GM23338 (cell line): ENCODE results near the gene AP2A1. TPM values are rescaled to one million over a fixed set of nuclear protein-coding genes. Genes with fewer than 3 reads are reported as not detected.

Experiments
- ATAC-seq: fragments of 200-7000 bp; cut with Tn5 transposase; 3 replicates; pipeline ENCODE4 v1.9.1; 2020
- DNase-seq: peaks from one replicate; pipeline ENCODE4 v3.0.0-alpha.2; 2015; ENCODE audit warnings: low spot score
- H2AFZ ChIP-seq: fragments of 200-600 bp; sonication (generic); 2 replicates; pipeline ENCODE4 v1.8.0; 2016; ENCODE audit warnings: antibody characterized with exemption, mild to moderate bottlenecking, moderate library complexity
- H3F3A ChIP-seq: fragments of 200-600 bp; sonication (generic); replicated peaks from 2 replicates; pipeline ENCODE4 v1.8.0; 2017; ENCODE audit warnings: antibody characterized with exemption, mixed run types, low read depth
- H3K27ac ChIP-seq: fragments of 200-600 bp; sonication (generic); 2 replicates; pipeline ENCODE4 v1.6.1; 2016; ENCODE audit warnings: low read depth
- H3K27me3 ChIP-seq: fragments of 200-600 bp; sonication (generic); 2 replicates; pipeline ENCODE4 v1.8.0; 2016; ENCODE audit warnings: mild to moderate bottlenecking, mixed run types, moderate library complexity; ENCODE audit not compliant: insufficient read depth
- H3K36me3 ChIP-seq: fragments of 200-600 bp; sonication (generic); 2 replicates; pipeline ENCODE4 v1.8.0; 2016; ENCODE audit warnings: mild to moderate bottlenecking; ENCODE audit not compliant: insufficient read depth
- H3K4me1 ChIP-seq: fragments of 200-600 bp; sonication (generic); 2 replicates; pipeline ENCODE4 v1.8.0; 2016; ENCODE audit warnings: mild to moderate bottlenecking, moderate library complexity; ENCODE audit not compliant: insufficient read depth
- H3K4me2 ChIP-seq: fragments of 200-600 bp; sonication (generic); 2 replicates; pipeline ENCODE4 v1.7.1; 2017; ENCODE audit warnings: mixed run types
- H3K4me3 ChIP-seq: fragments of 200-600 bp; sonication (generic); 2 replicates; pipeline ENCODE4 v1.6.1; 2016; ENCODE audit warnings: mixed run types
- H3K79me2 ChIP-seq: fragments of 200-600 bp; sonication (generic); replicated peaks from 2 replicates; pipeline ENCODE4 v1.8.0; 2017; ENCODE audit warnings: mild to moderate bottlenecking; ENCODE audit not compliant: insufficient read depth
- H3K9me2 ChIP-seq: fragments of 200-600 bp; sonication (generic); 2 replicates; pipeline ENCODE4 v1.8.0; 2017; ENCODE audit not compliant: insufficient read depth
- H4K20me1 ChIP-seq: fragments of 200-600 bp; sonication (generic); replicated peaks from 2 replicates; pipeline ENCODE4 v1.8.0; 2017; ENCODE audit warnings: mild to moderate bottlenecking; ENCODE audit not compliant: insufficient read depth
- H3K27ac Mint-ChIP-seq: 2 replicates; pipeline ENCODE4 v1.8.0; 2020; ENCODE audit warnings: inconsistent platforms, mild to moderate bottlenecking, moderate library complexity, mixed read lengths
- H3K27me3 Mint-ChIP-seq: 3 replicates; pipeline ENCODE4 v1.8.0; 2022; ENCODE audit warnings: low read depth, mild to moderate bottlenecking, moderate library complexity, mixed read lengths, inconsistent platforms; ENCODE audit not compliant: insufficient read depth, poor library complexity
- H3K36me3 Mint-ChIP-seq: 3 replicates; pipeline ENCODE4 v1.8.0; 2021; ENCODE audit warnings: low read depth, mild to moderate bottlenecking, inconsistent platforms, moderate library complexity, mixed read lengths
- H3K4me1 Mint-ChIP-seq: 3 replicates; pipeline ENCODE4 v1.8.0; 2020; ENCODE audit warnings: mild to moderate bottlenecking, inconsistent platforms, mixed read lengths
- H3K4me3 Mint-ChIP-seq: 3 replicates; pipeline ENCODE4 v1.8.0; 2021; ENCODE audit warnings: moderate library complexity, mild to moderate bottlenecking, inconsistent platforms, mixed read lengths
- H3K9me3 Mint-ChIP-seq: 3 replicates; pipeline ENCODE4 v1.8.0; 2020; ENCODE audit warnings: moderate library complexity, mild to moderate bottlenecking, inconsistent platforms, mixed read lengths
- CREB1 ChIP-seq: fragments of 250-450 bp; sonication (Bioruptor Pico); IDR thresholded peaks from 2 replicates; pipeline ENCODE4 v1.5.0; 2020; ENCODE audit warnings: low read depth, mild to moderate bottlenecking, moderate library complexity
- EZH2phosphoT487 ChIP-seq: fragments of 200-600 bp; sonication (generic); IDR thresholded peaks from one replicate; pipeline ENCODE4 v1.8.1; 2018; ENCODE audit warnings: antibody characterized with exemption; ENCODE audit not compliant: unreplicated experiment
- JUNB ChIP-seq: IDR thresholded peaks from one replicate; pipeline ENCODE4 v1.6.1; 2016; ENCODE audit warnings: antibody characterized with exemption; ENCODE audit not compliant: unreplicated experiment
- NANOG ChIP-seq: IDR thresholded peaks from 2 replicates; pipeline ENCODE4 v1.6.1; 2016; ENCODE audit warnings: antibody characterized with exemption, borderline replicate concordance
- STAT1 ChIP-seq: IDR thresholded peaks from one replicate; pipeline ENCODE4 v1.6.1; 2016; ENCODE audit warnings: antibody characterized with exemption; ENCODE audit not compliant: unreplicated experiment
- ZNF114 ChIP-seq: fragments of 250-450 bp; sonication (Bioruptor Pico); IDR thresholded peaks from 2 replicates; pipeline ENCODE4 v1.5.0; 2020; ENCODE audit warnings: mild to moderate bottlenecking, moderate library complexity
- ZNF331 ChIP-seq: fragments of 250-450 bp; sonication (Bioruptor Pico); IDR thresholded peaks from 2 replicates; pipeline ENCODE4 v1.5.0; 2020; ENCODE audit warnings: low read depth, mild to moderate bottlenecking, moderate library complexity
- polyA plus RNA-seq: library from polyadenylated mRNA; unstranded; fragments of >200 nt; fragmentation: Nextera tagmentation; extraction: Ambion mirVana; gene quantifications from 2 replicates; pipeline ENCODE4 v1.2.1, GENCODE V29; 2016
- total RNA-seq: library from RNA; depleted of rRNA; stranded (reverse); fragments of >200 nt; shearing (Covaris generic); gene quantifications from 2 replicates; pipeline ENCODE4 v1.2.3, GENCODE V29; 2014
- TF ChIP-seq, protein P1 (sequence below), 2 experiments: fragments of 200-600 bp in 1 of 2; sonication (generic) in 1 of 2; conservative IDR thresholded peaks; 2 replicates each; pipeline versions ENCODE4 v1.5.1 to v1.6.1; 2016 to 2017; ENCODE audit warnings: antibody characterized with exemption in 2 of 2, low read depth in 2 of 2, mild to moderate bottlenecking in 2 of 2, moderate library complexity in 1 of 2
- TF ChIP-seq, protein P2 (sequence below): IDR thresholded peaks from one replicate; pipeline ENCODE4 v1.6.1; 2018; ENCODE audit warnings: antibody characterized with exemption; ENCODE audit not compliant: unreplicated experiment
- TF ChIP-seq, protein P3 (sequence below): IDR thresholded peaks from 2 replicates; pipeline ENCODE4 v1.6.1; 2016; ENCODE audit warnings: antibody characterized with exemption

The AP2A1 gene
- total and polyA plus RNA-seq, 2 experiments from 2014 or later = 34.1 to 129 TPM

DNA sequence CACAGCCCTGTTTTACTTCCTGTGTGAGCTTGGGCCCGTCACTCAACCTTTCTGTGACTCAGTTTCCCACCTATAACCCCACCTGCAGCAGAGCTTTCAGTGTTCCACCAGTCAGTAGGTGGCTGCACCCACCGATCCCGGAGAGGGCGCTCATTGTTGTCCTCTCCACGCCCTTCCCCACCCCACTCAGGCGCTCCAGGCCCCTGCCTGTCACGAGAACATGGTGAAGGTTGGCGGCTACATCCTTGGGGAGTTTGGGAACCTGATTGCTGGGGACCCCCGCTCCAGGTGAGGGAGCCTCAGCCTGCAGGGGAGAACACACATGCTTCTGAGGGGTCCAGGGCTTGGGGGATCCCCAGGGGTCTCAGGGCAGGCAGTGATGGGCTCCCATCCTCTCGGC lies 34.0 kb downstream of the AP2A1 start (continued):
- TF ChIP-seq STAT1 (no peak), CREB1 (CRISPR knock-in tag) (no peak), ZNF114 (CRISPR knock-in tag) (no peak)
- TF ChIP-seq, protein P1, sequence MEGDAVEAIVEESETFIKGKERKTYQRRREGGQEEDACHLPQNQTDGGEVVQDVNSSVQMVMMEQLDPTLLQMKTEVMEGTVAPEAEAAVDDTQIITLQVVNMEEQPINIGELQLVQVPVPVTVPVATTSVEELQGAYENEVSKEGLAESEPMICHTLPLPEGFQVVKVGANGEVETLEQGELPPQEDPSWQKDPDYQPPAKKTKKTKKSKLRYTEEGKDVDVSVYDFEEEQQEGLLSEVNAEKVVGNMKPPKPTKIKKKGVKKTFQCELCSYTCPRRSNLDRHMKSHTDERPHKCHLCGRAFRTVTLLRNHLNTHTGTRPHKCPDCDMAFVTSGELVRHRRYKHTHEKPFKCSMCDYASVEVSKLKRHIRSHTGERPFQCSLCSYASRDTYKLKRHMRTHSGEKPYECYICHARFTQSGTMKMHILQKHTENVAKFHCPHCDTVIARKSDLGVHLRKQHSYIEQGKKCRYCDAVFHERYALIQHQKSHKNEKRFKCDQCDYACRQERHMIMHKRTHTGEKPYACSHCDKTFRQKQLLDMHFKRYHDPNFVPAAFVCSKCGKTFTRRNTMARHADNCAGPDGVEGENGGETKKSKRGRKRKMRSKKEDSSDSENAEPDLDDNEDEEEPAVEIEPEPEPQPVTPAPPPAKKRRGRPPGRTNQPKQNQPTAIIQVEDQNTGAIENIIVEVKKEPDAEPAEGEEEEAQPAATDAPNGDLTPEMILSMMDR (conservative IDR thresholded peaks at IDR 0.05; ENCODE audit: low read depth in 2 of 2) = no peak
- TF ChIP-seq, protein P2, sequence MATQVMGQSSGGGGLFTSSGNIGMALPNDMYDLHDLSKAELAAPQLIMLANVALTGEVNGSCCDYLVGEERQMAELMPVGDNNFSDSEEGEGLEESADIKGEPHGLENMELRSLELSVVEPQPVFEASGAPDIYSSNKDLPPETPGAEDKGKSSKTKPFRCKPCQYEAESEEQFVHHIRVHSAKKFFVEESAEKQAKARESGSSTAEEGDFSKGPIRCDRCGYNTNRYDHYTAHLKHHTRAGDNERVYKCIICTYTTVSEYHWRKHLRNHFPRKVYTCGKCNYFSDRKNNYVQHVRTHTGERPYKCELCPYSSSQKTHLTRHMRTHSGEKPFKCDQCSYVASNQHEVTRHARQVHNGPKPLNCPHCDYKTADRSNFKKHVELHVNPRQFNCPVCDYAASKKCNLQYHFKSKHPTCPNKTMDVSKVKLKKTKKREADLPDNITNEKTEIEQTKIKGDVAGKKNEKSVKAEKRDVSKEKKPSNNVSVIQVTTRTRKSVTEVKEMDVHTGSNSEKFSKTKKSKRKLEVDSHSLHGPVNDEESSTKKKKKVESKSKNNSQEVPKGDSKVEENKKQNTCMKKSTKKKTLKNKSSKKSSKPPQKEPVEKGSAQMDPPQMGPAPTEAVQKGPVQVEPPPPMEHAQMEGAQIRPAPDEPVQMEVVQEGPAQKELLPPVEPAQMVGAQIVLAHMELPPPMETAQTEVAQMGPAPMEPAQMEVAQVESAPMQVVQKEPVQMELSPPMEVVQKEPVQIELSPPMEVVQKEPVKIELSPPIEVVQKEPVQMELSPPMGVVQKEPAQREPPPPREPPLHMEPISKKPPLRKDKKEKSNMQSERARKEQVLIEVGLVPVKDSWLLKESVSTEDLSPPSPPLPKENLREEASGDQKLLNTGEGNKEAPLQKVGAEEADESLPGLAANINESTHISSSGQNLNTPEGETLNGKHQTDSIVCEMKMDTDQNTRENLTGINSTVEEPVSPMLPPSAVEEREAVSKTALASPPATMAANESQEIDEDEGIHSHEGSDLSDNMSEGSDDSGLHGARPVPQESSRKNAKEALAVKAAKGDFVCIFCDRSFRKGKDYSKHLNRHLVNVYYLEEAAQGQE = no peak
- TF ChIP-seq, protein P3, sequence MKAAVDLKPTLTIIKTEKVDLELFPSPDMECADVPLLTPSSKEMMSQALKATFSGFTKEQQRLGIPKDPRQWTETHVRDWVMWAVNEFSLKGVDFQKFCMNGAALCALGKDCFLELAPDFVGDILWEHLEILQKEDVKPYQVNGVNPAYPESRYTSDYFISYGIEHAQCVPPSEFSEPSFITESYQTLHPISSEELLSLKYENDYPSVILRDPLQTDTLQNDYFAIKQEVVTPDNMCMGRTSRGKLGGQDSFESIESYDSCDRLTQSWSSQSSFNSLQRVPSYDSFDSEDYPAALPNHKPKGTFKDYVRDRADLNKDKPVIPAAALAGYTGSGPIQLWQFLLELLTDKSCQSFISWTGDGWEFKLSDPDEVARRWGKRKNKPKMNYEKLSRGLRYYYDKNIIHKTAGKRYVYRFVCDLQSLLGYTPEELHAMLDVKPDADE = no peak

DNA sequence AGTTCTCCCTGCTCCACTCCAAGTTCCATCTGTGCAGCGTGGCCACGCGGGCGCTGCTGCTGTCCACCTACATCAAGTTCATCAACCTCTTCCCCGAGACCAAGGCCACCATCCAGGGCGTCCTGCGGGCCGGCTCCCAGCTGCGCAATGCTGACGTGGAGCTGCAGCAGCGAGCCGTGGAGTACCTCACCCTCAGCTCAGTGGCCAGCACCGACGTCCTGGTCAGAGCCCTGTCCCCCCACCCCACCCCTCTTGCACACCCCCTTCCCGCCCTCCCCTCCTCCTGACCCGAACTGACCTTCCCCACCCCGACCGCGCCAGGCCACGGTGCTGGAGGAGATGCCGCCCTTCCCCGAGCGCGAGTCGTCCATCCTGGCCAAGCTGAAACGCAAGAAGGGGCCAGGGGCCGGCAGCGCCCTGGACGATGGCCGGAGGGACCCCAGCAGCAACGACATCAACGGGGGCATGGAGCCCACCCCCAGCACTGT lies 34.6 kb downstream of the AP2A1 start:
- Histone ChIP-seq H4K20me1 (no peaks in the 10 kb centered on the region; the same call in 1 of the 2 replicates), H3K9me2 (no peaks in the 10 kb centered on the region), H3K27me3 (no peaks in the 10 kb centered on the region), H3F3A (peaks cover 22% of the 10 kb centered on the region), H3K4me2 (peak overlapping the region; percentile 50), H3K36me3 (no peaks in the 10 kb centered on the region), H3K4me3 (peak overlapping the region; percentile 39; the same call in 1 of the 2 replicates), H3K79me2 (no peaks in the 10 kb centered on the region), H3K27ac (no peak overlapping the region), H2AFZ (no peak overlapping the region), H3K4me1 (peaks cover 16% of the 10 kb centered on the region; the same call in 1 of the 2 replicates)
- H3K27ac Mint-ChIP-seq = no peak overlapping the region
- H3K4me3 Mint-ChIP-seq = peak overlapping the region; percentile 29; the same call in 1 of the 3 replicates
- no peaks in the 10 kb centered on the region for H3K9me3 Mint-ChIP-seq
- peaks cover 61% of the 10 kb centered on the region for H3K36me3 Mint-ChIP-seq
- peaks cover 13% of the 10 kb centered on the region for H3K27me3 Mint-ChIP-seq
- no peak for ATAC-seq
- peaks cover 23% of the 10 kb centered on the region for H3K4me1 Mint-ChIP-seq
- DNase-seq = no peak
- TF ChIP-seq NANOG (no peak), JUNB (no peak), ZNF331 (CRISPR knock-in tag) (no peak), EZH2phosphoT487 (no peak)
- TF ChIP-seq, protein P2 = no peak
